Pancreas (tissue), 10 donors: Measurements from ENCODE around the gene GPR171. TPM values are rescaled to one million over a fixed set of nuclear protein-coding genes. Genes with fewer than 3 reads are reported as not detected.

ENCODE experiments used
- ATAC-seq, 4 donors: fragments of 200-7000 bp; cut with Tn5 transposase; one replicate each; pipeline versions ENCODE4 v1.8.0 to v1.9.1; 2020; ENCODE audit warnings: mild to moderate bottlenecking in 4 of 4, moderate library complexity in 4 of 4
- DNase-seq, 6 donors: peaks; one replicate each; pipeline ENCODE4 v3.0.0-alpha.2; 2020
- FAIRE-seq: peaks from 2 replicates; lab custom pipeline; 2012; peaks lifted over from hg19 to GRCh38; lab: Jason Lieb, UNC
- H3K27ac ChIP-seq, 4 donors: fragments of 200-600 bp; sonication (generic); 1 replicate in 3 of 4; 2 replicates in 1 of 4; pipeline versions ENCODE4 v1.5.0 to v1.8.0; 2020
- H3K27me3 ChIP-seq, 4 donors: fragments of 200-600 bp; one replicate each; pipeline ENCODE4 v1.8.0; 2021
- H3K36me3 ChIP-seq, 3 donors: fragments of 200-600 bp; sonication (generic) in 1 of 3; one replicate each; pipeline versions ENCODE4 v1.5.0 to v1.8.0; 2020 to 2021
- H3K4me1 ChIP-seq, 3 donors: fragments of 200-600 bp; one replicate each; pipeline ENCODE4 v1.8.0; 2021
- H3K4me3 ChIP-seq, 4 donors: fragments of 200-600 bp; sonication (generic) in 2 of 4; one replicate each; pipeline versions ENCODE4 v1.5.0 to v1.8.0; 2020 to 2021
- H3K9me3 ChIP-seq, 4 donors: fragments of 200-600 bp; one replicate each; pipeline ENCODE4 v1.8.0; 2021
- WGBS, 2 donors: extraction: QIAGEN DNeasy Blood & Tissue Kit; methylation state at CpG; one replicate each; pipeline ENCODE4 v1.1.7; 2013; 5-methylcytosine and 5-hydroxymethylcytosine counted together
- intact Hi-C, 3 donors: fragments of 100-400 bp; cut with DNase I; formaldehyde crosslinking; loops; one replicate each; pipeline versions ENCODE4 v1.11.1 to v1.14.2; 2022
- polyA plus RNA-seq, 2 donors: library from polyadenylated mRNA; stranded (reverse); fragments of 200-250 nt; gene quantifications; one replicate each; pipeline ENCODE4 v1.2.3, GENCODE V29; 2013
- total RNA-seq, 6 donors: library from RNA; stranded (reverse); fragmentation: NEBNext Ultra II Directional in 4 of 6; extraction: Animal tissue kit (Norgen Biotek cat#: 25700) in 4 of 6; gene quantifications; one replicate each; pipeline versions ENCODE4 v1.2.1 to v1.2.4, GENCODE V29; 2021 to 2023
- TF ChIP-seq, protein P1 (sequence below), 4 donors: fragments of 200-600 bp; sonication (generic) in 3 of 4; IDR thresholded peaks; one replicate each; pipeline versions ENCODE4 v1.5.0 to v1.8.0; 2021; ENCODE audit warnings: antibody characterized with exemption in 4 of 4
- donor health status: healthy with polysubstance abuse.
- donor health status: DM: no; HTN: no; CAD: no; lungs with moderate emphysema.
- donor health status: DM: no; HTN: no; CAD: no.
- donor health status: control.
- donor health status: control.
- donor health status: Bipolar disorder and iron deficiency.
- donor health status: DM: yes; HTN: yes; CAD: no.
- donor health status: DM: no; HTN: no; CAD: no.
- donor health status: DM: no; HTN: no; CAD: no.
- donor health status: DM: yes; HTN: yes; CAD: no.

The GPR171 gene
- total and polyA plus RNA-seq, 8 donors = 0.12 to 0.92 (median 0.19) TPM; not detected in 2

DNA sequence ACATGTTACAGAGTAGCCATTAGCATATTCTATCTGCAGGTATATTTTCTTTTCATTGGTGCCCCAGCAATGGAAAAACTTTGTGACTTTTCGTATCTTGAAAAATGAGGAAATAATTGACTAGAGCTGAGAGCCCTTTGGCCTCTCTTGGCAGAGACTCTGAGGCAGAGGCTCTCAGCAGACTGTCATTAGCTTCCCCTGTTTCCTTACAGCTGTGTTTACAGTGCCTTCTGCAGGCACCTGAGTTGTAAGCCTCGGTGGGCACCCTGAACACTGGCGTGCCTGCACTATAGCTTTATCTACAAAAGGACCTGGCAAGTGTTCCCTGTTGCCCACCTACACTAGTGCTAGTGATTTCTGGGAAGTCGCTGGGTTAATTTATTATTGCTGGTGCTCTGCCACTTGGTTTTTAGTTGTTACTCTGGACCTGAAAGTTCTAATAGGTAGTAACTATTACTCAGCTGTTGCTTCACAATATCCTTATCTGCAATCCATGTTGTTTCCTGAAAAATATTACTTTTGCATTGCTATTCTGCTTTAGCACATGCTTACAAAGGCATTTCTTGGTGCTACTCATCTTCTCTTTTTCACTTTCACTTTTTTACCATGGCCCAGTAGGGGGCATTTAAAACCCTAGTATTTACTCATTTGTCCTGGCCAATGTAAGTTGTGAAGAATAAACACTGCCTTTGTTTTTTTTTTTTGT is 7.8 kb upstream of the GPR171 start:
- TF ChIP-seq, protein P1, sequence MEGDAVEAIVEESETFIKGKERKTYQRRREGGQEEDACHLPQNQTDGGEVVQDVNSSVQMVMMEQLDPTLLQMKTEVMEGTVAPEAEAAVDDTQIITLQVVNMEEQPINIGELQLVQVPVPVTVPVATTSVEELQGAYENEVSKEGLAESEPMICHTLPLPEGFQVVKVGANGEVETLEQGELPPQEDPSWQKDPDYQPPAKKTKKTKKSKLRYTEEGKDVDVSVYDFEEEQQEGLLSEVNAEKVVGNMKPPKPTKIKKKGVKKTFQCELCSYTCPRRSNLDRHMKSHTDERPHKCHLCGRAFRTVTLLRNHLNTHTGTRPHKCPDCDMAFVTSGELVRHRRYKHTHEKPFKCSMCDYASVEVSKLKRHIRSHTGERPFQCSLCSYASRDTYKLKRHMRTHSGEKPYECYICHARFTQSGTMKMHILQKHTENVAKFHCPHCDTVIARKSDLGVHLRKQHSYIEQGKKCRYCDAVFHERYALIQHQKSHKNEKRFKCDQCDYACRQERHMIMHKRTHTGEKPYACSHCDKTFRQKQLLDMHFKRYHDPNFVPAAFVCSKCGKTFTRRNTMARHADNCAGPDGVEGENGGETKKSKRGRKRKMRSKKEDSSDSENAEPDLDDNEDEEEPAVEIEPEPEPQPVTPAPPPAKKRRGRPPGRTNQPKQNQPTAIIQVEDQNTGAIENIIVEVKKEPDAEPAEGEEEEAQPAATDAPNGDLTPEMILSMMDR (IDR thresholded peaks at IDR 0.05) = no peak
- H3K36me3 ChIP-seq = no peaks in the 10 kb centered on the region
- H3K9me3 ChIP-seq = no peaks in the 10 kb centered on the region
- peak in 3 of 4 donors; percentile 83 to 92 (median 85) for ATAC-seq
- DNase-seq = peak in 1 of 6 donors; percentile 18
- intact Hi-C loops = no loop called here
- no peak for FAIRE-seq
- peaks cover 0 to 3% (median 0%) of the 10 kb centered on the region in 3 donors for H3K4me1 ChIP-seq
- H3K27ac ChIP-seq = peak overlapping the region in 2 of 4 donors; percentile 15 to 41
- H3K27me3 ChIP-seq = no peaks in the 10 kb centered on the region
- no peak overlapping the region for H3K4me3 ChIP-seq
- WGBS, 2 donors = 12 to 16% methylated on average over 4 of the region's 4 CpGs

DNA sequence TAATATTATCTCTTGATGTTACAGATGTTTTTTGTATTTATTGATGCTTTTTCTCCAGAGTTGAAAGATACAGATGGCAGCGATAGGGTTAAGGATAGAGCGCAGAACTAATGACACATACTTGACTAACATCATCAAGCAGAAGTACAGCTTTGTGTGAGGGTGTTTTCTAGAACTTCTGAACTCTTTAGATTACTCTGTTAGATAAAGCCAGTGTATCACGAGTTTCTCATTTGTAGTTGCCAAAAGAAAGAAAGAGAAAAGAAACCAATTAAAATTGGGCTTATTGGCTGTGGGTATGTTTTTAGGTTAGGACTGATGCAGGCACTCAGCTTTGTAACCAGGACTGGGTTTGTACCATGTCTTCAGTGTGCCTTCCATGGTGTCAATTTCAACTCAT is 6.6 kb upstream of the GPR171 start:
- DNase-seq (no peak), ATAC-seq (no peak), FAIRE-seq (no peak)
- no peak overlapping the region for H3K4me3 ChIP-seq
- 86 to 96% methylated on average over 3 of the region's 3 CpGs for WGBS, 2 donors
- intact Hi-C loops = no loop called here
- H3K36me3 ChIP-seq = no peaks in the 10 kb centered on the region
- H3K27me3 ChIP-seq = no peaks in the 10 kb centered on the region
- H3K9me3 ChIP-seq = no peaks in the 10 kb centered on the region
- TF ChIP-seq, protein P1 (IDR thresholded peaks at IDR 0.05) = no peak
- H3K27ac ChIP-seq = no peak overlapping the region
- H3K4me1 ChIP-seq = peaks cover 0 to 3% (median 0%) of the 10 kb centered on the region in 3 donors

DNA sequence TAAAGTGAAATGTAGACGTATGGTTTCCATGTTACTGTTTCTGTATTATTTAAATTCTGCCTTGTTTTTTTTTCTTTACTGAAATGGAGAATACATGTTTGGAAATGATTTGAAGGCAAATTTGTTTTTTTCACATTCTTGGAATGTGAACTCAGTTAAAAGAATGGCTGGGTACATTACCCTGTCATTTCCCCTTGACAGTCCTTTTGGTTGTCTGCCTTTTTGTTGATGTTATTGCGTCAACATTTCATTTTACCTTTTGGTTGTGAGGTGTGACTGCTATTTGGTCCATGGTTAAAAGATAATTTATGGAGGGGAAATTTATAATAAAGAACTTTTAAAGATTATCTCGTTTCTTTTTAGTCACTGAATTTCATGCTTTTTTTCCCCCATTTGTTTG is 3.2 kb upstream of the GPR171 start:
- Histone ChIP-seq H3K4me1 (peaks cover 0 to 3% (median 0%) of the 10 kb centered on the region in 3 donors), H3K27me3 (no peaks in the 10 kb centered on the region), H3K9me3 (no peaks in the 10 kb centered on the region), H3K4me3 (no peak overlapping the region), H3K27ac (no peak overlapping the region), H3K36me3 (no peaks in the 10 kb centered on the region)
- ATAC-seq (no peak), DNase-seq (no peak), FAIRE-seq (no peak)
- intact Hi-C loops = no loop called here
- WGBS, 2 donors = 72 to 74% methylated on average over 3 of the region's 3 CpGs
- TF ChIP-seq, protein P1 (IDR thresholded peaks at IDR 0.05) = no peak

DNA sequence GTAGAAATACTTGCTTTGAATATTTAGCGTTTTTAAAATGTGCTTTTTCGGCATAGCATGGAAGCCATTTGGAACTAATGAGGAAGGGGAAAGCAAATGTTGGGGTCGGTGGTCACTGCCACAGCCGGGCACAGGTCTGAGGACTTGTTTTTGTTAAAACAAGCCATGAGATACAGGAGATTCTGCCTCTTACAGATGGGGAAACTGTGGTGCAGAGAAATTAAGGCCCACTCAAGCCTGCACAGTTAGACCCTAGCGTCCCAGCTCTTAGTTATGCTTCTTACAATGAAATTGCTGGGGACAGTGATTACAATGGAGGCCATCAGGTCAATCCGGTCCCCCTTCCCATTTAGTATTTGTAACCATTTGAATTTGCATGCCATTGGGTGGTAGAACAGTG is 2.5 kb upstream of the GPR171 start:
- FAIRE-seq (no peak), ATAC-seq (no peak), DNase-seq (no peak)
- H3K9me3 ChIP-seq = no peaks in the 10 kb centered on the region
- TF ChIP-seq, protein P1 (IDR thresholded peaks at IDR 0.05) = no peak
- H3K4me1 ChIP-seq = peaks cover 0 to under 1% (median 0%) of the 10 kb centered on the region in 3 donors
- 82 to 94% methylated on average over 6 of the region's 6 CpGs for WGBS, 2 donors
- intact Hi-C loops = no loop called here
- no peak overlapping the region for H3K4me3 ChIP-seq
- no peaks in the 10 kb centered on the region for H3K27me3 ChIP-seq
- no peak overlapping the region for H3K27ac ChIP-seq
- no peaks in the 10 kb centered on the region for H3K36me3 ChIP-seq
